Type B pancreatic cell (in vitro differentiated cells): ENCODE results near the gene IZUMO4. TPM values are rescaled to one million over a fixed set of nuclear protein-coding genes. Genes with fewer than 3 reads are reported as not detected.

Experiments used
- DNase-seq: peaks from one replicate; pipeline ENCODE4 v3.0.0; 2021; ENCODE audit warnings: mixed read lengths; ENCODE audit not compliant: unreplicated experiment; ENCODE audit errors: extremely low spot score
- H3K27ac Mint-ChIP-seq: 2 replicates; pipeline ENCODE4 v1.8.0; 2021; ENCODE audit warnings: mild to moderate bottlenecking, mixed read lengths
- H3K27me3 Mint-ChIP-seq: 2 replicates; pipeline ENCODE4 v1.8.0; 2021; ENCODE audit warnings: mixed read lengths
- H3K36me3 Mint-ChIP-seq: 2 replicates; pipeline ENCODE4 v1.8.0; 2021; ENCODE audit warnings: mixed read lengths
- H3K4me1 Mint-ChIP-seq: one replicate; pipeline ENCODE4 v1.8.0; 2021; ENCODE audit warnings: mixed read lengths; ENCODE audit not compliant: unreplicated experiment
- H3K4me3 Mint-ChIP-seq: 2 replicates; pipeline ENCODE4 v1.8.0; 2021; ENCODE audit warnings: mild to moderate bottlenecking, mixed read lengths
- H3K9me3 Mint-ChIP-seq: 2 replicates; pipeline ENCODE4 v1.8.0; 2021; ENCODE audit warnings: mixed read lengths
- total RNA-seq: library from RNA; stranded (reverse); gene quantifications from 2 replicates; pipeline ENCODE4 v1.2.1, GENCODE V29; 2021; ENCODE audit warnings: low replicate concordance
- TF ChIP-seq, protein P1 (sequence below): fragments of 200-600 bp; sonication (generic); conservative IDR thresholded peaks from 2 replicates; pipeline ENCODE4 v1.5.0; 2021; ENCODE audit warnings: antibody characterized with exemption, mild to moderate bottlenecking

The IZUMO4 gene
- total RNA-seq, 1 donor from 2014 or later: 7.4 TPM

DNA sequence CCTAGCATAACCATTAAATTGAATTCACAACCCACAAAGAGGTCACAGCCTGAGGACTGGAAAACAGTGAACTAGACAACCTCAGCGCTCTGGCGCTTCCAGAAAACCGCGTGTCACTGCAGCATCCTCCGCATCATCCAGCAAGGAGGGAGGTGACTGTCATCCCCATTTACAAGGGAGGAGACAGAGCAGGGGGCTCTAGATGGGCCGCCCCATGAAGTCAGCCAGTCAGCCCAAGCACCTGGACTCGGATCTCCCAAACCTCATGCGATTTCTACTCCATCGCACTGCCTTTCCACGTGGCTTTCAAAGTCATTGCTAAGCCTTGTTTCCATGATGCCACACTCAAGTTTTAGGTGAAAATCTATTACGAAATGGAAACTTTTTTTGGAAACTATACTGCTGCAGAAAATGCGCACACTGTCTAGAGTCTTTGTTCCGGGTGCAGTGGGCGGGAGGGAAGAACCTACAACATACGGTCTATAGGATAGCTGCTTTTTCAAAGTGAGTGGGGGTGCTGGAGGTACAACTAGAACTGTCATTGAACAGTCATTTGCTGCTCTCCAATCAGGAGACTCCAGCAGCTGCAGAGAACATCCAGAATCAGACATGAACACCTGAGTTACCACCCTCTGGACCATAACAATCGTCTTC, 51.9 kb downstream of the IZUMO4 start:
- no peaks in the 10 kb centered on the region for H3K36me3 Mint-ChIP-seq
- no peak for DNase-seq
- TF ChIP-seq, protein P1, sequence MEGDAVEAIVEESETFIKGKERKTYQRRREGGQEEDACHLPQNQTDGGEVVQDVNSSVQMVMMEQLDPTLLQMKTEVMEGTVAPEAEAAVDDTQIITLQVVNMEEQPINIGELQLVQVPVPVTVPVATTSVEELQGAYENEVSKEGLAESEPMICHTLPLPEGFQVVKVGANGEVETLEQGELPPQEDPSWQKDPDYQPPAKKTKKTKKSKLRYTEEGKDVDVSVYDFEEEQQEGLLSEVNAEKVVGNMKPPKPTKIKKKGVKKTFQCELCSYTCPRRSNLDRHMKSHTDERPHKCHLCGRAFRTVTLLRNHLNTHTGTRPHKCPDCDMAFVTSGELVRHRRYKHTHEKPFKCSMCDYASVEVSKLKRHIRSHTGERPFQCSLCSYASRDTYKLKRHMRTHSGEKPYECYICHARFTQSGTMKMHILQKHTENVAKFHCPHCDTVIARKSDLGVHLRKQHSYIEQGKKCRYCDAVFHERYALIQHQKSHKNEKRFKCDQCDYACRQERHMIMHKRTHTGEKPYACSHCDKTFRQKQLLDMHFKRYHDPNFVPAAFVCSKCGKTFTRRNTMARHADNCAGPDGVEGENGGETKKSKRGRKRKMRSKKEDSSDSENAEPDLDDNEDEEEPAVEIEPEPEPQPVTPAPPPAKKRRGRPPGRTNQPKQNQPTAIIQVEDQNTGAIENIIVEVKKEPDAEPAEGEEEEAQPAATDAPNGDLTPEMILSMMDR: no peak
- peaks cover 22% of the 10 kb centered on the region for H3K4me1 Mint-ChIP-seq
- H3K27ac Mint-ChIP-seq: peak overlapping the region; percentile 44
- no peaks in the 10 kb centered on the region for H3K27me3 Mint-ChIP-seq
- H3K4me3 Mint-ChIP-seq: peak overlapping the region; percentile 91
- no peaks in the 10 kb centered on the region for H3K9me3 Mint-ChIP-seq

Other genes starting within 250 kb of the IZUMO4 start
- 36.4 and 37.9 TPM in 2 replicates for gene REXO1, start 248.4 kb upstream of the IZUMO4 start, total RNA-seq
- gene KLF16, start 233.3 kb upstream of the IZUMO4 start, total RNA-seq: 17.9 and 18.1 TPM in 2 replicates
- 60.4 and 62.0 TPM in 2 replicates for gene ABHD17A, start 211.4 kb upstream of the IZUMO4 start, total RNA-seq
- gene ADAT3, start 191.5 kb upstream of the IZUMO4 start, total RNA-seq: 12.1 and 13.9 TPM in 2 replicates
- 76.9 and 90.6 TPM in 2 replicates for gene SCAMP4, start 191.5 kb upstream of the IZUMO4 start, total RNA-seq
- 68.9 and 71.6 TPM in 2 replicates for gene CSNK1G2, start 155.7 kb upstream of the IZUMO4 start, total RNA-seq
- gene BTBD2, start 81.2 kb upstream of the IZUMO4 start, total RNA-seq: 72.5 and 118 TPM in 2 replicates
- 118 and 120 TPM in 2 replicates for gene MKNK2, start 45.7 kb upstream of the IZUMO4 start, total RNA-seq
- 34.6 and 37.8 TPM in 2 replicates for gene MOB3A, start 589 bp upstream of the IZUMO4 start, total RNA-seq
- gene AP3D1, start 54.7 kb downstream of the IZUMO4 start, total RNA-seq: 127 and 139 TPM in 2 replicates
- gene DOT1L, start 67.0 kb downstream of the IZUMO4 start, total RNA-seq: 68.8 and 76.3 TPM in 2 replicates
- gene PLEKHJ1, start 139.4 kb downstream of the IZUMO4 start, total RNA-seq: 107 and 131 TPM in 2 replicates
- 95.5 and 129 TPM in 2 replicates for gene SF3A2, start 139.9 kb downstream of the IZUMO4 start, total RNA-seq
- 13.8 and 49.5 TPM in 2 replicates for gene AMH, start 152.4 kb downstream of the IZUMO4 start, total RNA-seq
- gene JSRP1, start 159.5 kb downstream of the IZUMO4 start, total RNA-seq: 0.72 TPM in 1 of 2 replicates, not detected in the other
- gene PEAK3, start 185.3 kb downstream of the IZUMO4 start, total RNA-seq: 0.10 TPM in 1 of 2 replicates, not detected in the other
- not detected in 2 replicates for gene LINGO3, start 211.2 kb downstream of the IZUMO4 start, total RNA-seq
- gene LSM7, start 231.7 kb downstream of the IZUMO4 start, total RNA-seq: 125 and 134 TPM in 2 replicates
- 131 and 149 TPM in 2 replicates for gene SPPL2B, start 231.8 kb downstream of the IZUMO4 start, total RNA-seq